Activated naive CD4-positive, alpha-beta T cell (primary cell): ENCODE measurements around the gene TBCK.
"Not testable (repeated sequence)": the region's sequence is repeated elsewhere in the genome, so short reads cannot be mapped to it uniquely, and the experiment has no call there.

Experiments
- DNase-seq, 4 experiments: peaks; one replicate each; lab custom pipeline; 2025; lab: John Stamatoyannopoulos, UW

TBCK gene

DNA sequence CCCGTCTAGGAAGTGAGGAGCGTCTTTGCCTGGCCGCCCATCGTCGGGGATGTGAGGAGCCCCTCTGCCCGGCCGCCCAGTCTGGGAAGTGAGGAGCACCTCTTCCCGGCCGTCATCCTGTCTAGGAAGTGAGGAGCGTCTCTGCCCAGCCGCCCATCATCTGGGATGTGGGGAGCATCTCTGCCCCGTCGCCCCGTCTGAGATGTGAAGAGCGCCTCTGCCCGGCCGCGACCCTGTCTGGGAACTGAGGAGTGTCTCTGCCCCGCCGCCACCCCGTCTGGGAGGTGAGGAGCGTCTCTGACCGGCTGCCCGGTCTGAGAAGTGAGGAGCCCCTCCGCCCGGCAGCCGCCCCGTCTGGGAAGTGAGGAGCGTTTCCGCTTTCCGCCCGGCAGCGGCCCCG is 5.2 kb upstream of the TBCK start:
- not testable (repeated sequence) for DNase-seq

DNA sequence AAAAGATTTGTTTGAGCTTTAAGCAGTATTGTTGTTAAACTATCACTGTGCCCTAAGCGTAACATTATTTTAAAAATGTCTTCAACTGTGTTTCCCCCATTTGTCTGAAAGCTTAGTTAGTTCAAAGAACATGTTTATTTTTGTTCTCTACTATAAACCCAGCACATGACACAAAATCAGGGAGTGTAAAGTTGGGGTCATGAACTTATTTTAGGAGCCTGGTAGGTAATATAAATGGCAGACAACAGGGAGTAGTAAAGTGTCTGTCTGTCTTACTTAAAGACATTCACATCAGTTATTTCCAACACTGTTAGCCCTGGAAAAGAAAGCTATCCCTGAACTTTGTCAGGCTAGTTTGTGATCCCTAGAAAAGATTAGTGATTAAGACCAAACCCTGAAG is 4.2 kb upstream of the TBCK start:
- no peak for DNase-seq

DNA sequence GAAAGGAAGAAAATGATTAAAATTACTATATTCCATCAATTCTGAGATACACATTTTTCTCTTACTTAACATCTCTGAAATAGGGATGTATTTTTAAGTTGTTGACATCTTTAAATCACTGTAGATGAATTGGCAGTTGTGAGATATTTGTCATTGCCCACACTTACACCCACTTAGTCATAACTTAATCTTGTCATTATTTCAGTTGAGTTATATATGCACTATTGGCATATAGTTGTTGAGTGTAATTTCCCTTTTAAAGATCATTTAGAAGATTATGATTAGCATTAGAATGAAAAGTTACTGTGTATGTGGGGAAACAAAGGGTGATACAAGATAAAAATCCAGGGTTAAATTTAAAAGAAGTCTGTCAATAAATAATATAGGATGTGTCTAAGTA is 2.5 kb upstream of the TBCK start:
- no peak for DNase-seq

DNA sequence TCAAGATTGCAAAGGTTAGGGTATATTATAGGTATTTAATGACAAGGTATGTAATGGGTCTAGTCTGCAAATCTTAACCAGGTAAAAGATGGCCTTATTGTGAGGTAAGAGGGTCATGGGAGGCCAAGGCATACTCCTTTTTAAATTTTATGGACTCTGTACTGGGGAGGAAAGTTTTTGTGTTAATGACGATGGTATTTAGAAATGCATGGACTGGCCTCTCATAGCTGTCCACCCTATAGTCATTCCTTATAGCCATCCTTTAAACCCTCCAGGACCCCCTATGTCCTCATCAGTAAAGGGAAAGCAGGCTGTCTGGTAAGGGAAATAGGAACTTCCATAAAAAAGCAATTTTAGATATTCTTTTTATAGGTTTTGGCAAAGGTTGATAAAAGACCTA is 1.8 kb upstream of the TBCK start:
- DNase-seq = no peak

GRCh38 chr4:106316773-106317409 is 882 bp upstream of the TBCK start:
- no peak for DNase-seq

- DNase-seq = no peak
Observed at GRCh38 chr4:106315476-106315967, 487 bp downstream of the TBCK start.

DNA sequence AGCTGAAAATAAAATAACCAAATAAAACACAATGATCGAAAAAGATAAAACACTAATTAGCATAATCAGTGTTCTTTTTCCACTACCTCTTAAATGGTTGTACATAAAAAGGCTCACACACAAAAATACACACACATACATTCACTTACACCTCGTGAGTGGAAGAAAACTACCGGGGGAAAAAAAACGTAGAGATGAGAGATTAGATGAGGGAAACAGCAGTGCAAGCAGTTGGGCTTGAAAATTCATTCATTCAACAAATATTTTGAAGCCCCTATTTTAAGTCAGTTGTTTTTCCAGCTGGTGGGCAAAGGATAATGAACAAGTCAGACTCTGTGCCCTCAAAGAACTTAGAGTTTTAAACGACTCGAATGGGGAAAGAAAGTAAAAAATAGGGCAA is 1.0 kb downstream of the TBCK start:
- DNase-seq = no peak

- no peak for DNase-seq
Observed at GRCh38 chr4:106312997-106313522, 2.9 kb downstream of the TBCK start.

DNA sequence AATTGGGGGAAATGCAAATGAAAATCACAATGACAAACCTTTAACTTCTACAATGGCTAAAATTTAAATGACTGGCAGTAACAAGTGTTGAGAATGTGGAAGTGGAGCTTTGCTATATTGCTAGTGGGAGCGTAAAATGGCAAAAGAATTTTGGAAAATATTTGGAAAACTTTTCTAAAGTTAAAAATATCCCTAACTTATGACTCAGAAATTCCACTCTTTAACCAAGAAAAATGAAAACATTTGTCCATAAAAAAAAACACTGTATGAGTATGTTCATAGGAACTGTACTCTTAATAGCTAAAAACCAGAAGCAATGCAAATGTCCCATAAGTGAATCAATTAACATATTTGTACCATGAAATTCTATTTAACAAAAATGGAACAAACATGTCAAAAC is 3.6 kb downstream of the TBCK start:
- DNase-seq = no peak

DNA sequence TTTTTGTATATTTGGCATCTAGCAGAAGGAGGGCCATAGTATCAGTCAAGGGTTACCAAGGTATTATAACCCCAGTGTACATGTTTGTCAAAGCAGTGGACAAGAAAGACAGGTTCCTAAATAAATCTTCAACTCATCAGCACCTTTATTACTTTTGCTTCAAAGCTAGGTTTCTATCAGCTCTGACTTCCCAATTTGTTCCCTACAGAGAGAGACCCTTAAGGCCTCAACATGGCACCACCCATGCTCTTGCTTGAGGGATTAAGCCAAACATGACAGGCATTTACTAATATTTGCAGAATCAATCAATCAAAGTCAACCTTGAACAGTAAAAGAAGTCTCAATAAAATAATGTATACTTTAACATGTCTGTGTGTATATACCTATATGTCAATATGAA is 9.4 kb downstream of the TBCK start:
- no peak for DNase-seq

GRCh38 chr4:106305435-106306055 is 10.5 kb downstream of the TBCK start:
- DNase-seq = no peak

- no peak for DNase-seq
Observed at GRCh38 chr4:106304632-106305031, 11.4 kb downstream of the TBCK start.

DNA sequence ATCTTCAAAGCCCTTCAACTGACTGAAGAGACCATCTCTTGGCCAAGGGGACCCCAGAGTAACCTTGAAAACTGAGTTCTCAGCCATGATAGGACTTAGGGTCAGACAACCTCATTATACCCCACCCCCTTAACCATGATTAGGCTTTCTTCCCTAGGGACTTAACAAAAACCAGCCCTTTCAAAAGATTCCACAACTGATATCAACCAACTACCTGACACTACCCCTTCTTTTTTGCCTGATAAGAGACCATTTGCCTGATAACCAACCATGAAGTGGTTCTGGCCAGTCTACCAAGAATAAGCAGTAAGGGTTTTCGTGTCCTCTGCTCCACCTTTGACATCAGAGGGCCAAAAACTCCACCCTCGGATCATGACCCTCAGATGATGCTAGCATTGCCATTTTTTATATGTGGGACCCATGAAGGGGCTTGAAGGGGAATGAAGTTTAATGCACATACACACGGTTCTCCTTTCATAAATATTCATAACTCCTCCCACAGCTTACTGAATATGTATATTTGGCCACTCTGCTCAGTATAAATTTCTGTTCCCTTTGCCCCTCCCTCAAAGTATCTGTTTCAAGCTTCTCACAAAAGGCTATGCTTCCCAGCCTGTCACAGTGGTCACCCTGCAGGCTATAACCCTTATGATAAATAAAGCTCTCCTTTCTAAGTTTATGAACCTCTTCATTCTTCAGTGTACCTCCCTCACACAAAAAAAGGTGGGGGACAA is 12.3 kb downstream of the TBCK start:
- DNase-seq = no peak

DNA sequence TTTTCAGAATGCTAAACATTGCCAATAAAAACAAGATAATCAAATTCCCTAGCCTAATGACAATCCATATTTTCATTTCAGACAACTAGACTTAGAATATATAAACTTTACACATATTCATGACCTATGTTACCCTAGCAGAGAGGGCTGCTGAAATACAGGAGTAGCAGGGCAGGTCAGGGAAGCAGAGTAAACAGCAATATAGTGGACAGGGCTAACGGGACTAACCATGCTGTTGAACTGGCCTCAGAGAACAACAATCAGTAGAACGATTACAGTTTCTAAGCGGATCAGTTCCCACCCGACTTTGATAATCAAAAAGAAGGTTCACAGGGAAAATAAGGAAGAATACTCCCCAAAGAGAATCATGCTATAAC is 14.0 kb downstream of the TBCK start:
- no peak for DNase-seq

DNA sequence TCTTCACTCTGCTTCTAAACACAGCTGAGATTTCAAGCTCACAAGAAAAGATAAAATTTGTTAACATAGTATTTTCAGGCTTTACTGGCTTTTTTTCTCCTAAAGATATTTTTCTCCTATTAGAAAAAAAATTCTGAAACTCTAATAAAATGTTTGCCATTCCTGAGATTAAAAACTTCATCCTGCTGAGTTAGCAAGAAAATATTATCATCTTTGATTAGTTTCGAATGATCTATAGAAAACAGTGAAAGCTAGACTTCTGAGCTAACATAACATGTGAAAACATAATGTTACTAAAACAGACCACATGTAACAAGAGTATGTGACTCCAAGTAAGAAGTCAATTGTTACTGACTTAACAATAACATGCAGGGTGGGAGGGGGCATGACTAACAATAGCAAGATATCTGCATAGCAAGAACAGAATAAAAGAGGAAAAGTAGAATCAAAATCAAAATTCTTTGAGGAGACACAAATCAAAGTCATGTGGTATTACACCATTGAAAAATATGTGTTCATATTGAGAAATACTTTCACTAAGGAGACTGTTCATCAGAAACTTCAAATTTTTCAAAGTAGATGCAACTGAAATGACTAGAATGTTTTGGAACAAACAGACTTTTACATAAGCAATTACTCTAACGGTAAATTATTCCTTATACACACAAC is 14.5 kb downstream of the TBCK start:
- no peak for DNase-seq

- no peak for DNase-seq
Observed at GRCh38 chr4:106299977-106300376, 16.0 kb downstream of the TBCK start.

DNA sequence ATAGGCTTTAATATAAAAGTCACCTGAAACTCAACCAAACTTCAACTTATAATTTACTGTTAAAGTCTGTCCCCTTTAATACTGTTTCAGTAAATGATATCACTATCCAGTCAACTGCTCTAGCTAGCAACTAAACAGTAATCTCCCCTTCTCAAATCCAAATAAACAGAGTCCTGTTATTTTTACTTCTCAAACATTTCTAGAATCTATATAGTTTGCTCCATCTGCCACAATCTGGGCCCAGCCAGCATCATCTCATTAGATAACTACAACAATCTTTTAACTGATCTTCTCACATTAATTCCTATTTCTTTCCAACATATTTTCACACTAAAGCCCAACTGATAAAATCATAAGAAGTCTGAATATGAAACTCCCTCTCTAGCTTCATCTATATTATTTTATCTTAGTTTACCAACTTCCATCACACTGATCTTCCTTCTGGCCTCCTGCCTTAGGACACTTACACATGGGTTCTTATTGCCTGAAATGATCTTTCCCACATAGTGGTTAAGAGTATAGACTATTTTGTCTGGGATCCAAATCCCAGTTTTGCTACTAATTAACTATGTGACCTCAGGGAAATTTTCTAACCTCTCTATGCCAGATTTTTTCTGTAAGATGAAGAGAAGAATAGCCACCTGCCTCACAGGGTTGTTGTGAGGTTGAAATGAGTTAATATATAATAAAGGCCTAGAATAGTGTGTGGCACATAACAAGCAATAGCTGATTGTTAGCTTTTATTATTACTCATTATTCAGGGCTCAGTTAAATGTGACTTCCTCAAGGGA is 18.6 kb downstream of the TBCK start:
- no peak for DNase-seq

DNA sequence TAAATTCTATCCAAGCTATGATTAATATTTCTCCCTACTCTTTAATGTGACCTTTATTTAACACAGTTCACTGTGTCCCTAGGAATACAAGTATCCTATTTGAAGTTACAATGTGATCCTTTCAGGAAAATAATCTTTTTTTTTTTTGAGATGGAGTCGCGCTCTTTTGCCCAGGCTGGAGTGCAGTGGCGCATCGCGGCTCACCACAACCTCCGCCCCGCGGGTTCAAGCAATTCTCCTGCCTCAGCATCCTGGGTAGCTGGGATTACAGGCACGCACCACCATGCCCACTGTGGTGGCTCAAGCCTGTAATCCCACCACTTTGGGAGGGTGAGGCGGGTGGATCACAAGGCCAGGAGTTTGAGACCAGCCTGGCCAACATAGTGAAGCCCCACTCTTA is 21.9 kb downstream of the TBCK start:
- DNase-seq = no peak

GRCh38 chr4:106291678-106292077 is 24.3 kb downstream of the TBCK start:
- no peak for DNase-seq

DNA sequence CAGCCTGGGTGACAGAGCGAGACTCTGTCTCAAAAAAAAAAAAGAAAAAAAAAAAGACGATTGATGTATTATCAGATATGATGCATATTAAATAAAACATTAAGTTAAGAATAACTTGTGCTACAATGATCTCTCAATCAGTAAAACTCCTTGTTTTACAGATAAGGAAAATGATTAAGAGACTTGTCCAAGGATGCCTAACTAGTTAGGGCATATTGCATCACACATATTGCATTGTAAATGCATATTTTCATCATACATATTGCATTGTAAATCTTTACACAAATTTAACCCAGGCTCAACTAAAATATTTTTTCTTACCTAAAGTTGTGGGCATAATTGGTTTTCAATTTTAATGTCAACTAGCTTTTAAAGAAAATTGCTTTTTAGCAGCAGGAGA is 26.3 kb downstream of the TBCK start:
- DNase-seq = no peak

- DNase-seq = no peak
Observed at GRCh38 chr4:106287353-106287969, 28.5 kb downstream of the TBCK start.
